ENCODE results near the gene CBARP.
"Not testable (repeated sequence)": the region's sequence is repeated elsewhere in the genome, so short reads cannot be mapped to it uniquely, and the experiment has no call there.

The CBARP gene

GRCh38 chr19:1252821-1253513 lies 15.2 kb upstream of the CBARP start:
- DNase-seq (ENCODE audit: low read depth in 2 of 2), result peak in 1 of 2 donors; percentile 63

- no peak for DNase-seq (ENCODE audit: low read depth in 2 of 2)
Observed at GRCh38 chr19:1252221-1252820, 14.5 kb upstream of the CBARP start.

GRCh38 chr19:1251330-1252220 lies 13.8 kb upstream of the CBARP start:
- DNase-seq (ENCODE audit: low read depth in 2 of 2), result no peak

GRCh38 chr19:1250437-1251260 lies 12.8 kb upstream of the CBARP start:
- DNase-seq (ENCODE audit: low read depth in 2 of 2), result no peak

GRCh38 chr19:1249990-1250436 lies 12.2 kb upstream of the CBARP start:
- no peak for DNase-seq (ENCODE audit: low read depth in 2 of 2)

GRCh38 chr19:1249298-1249989 lies 11.6 kb upstream of the CBARP start:
- peak; percentile 86 to 92 for DNase-seq (ENCODE audit: low read depth in 2 of 2)

- DNase-seq (ENCODE audit: low read depth in 2 of 2), result peak in 1 of 2 donors; percentile 76
Observed at GRCh38 chr19:1248786-1249297, 11.0 kb upstream of the CBARP start.

- no peak for DNase-seq (ENCODE audit: low read depth in 2 of 2)
Observed at GRCh38 chr19:1248139-1248785, 10.5 kb upstream of the CBARP start, which contains the start of gene MIDN. Gene MIDN (plus strand): TSS chr19:1248583. CDS start chr19:1250297, 1,714 bp downstream.

- no peak for DNase-seq (ENCODE audit: low read depth in 2 of 2)
Observed at GRCh38 chr19:1247748-1248138, 9.9 kb upstream of the CBARP start.

- DNase-seq (ENCODE audit: low read depth in 2 of 2), result not testable (repeated sequence)
Observed at GRCh38 chr19:1246265-1247087, 8.7 kb upstream of the CBARP start.

- DNase-seq (ENCODE audit: low read depth in 2 of 2), result no peak
Observed at GRCh38 chr19:1245494-1246264, 7.9 kb upstream of the CBARP start.

GRCh38 chr19:1244693-1245451 lies 7.1 kb upstream of the CBARP start:
- no peak for DNase-seq (ENCODE audit: low read depth in 2 of 2)

GRCh38 chr19:1243768-1244692 lies 6.2 kb upstream of the CBARP start:
- DNase-seq (ENCODE audit: low read depth in 2 of 2), result peak in 1 of 2 donors; percentile 87

- DNase-seq (ENCODE audit: low read depth in 2 of 2), result peak; percentile 86 to 96
Observed at GRCh38 chr19:1241417-1242095, 3.8 kb upstream of the CBARP start, which contains the start of gene ATP5F1D. Gene ATP5F1D (plus strand): TSS chr19:1241751. CDS start chr19:1241851, 100 bp downstream.

GRCh38 chr19:1240925-1241324 lies 3.1 kb upstream of the CBARP start:
- no peak for DNase-seq (ENCODE audit: low read depth in 2 of 2)

Measured in stimulated activated CD4-positive, alpha-beta T cell treated with anti-CD3 and anti-CD28 coated beads, Interleukin-15, amount 100 ng/mL, for 48 hours (primary cell).